Activated T-helper 1 cell treated with Interleukin-2 at 50 U/mL for 16 hours (primary cell): ENCODE data around the gene ATP10A.

Experiments
- DNase-seq: peaks from one replicate; pipeline ENCODE4 v3.0.0-alpha.2; 2020; ENCODE audit warnings: low read depth

Gene ATP10A

DNA sequence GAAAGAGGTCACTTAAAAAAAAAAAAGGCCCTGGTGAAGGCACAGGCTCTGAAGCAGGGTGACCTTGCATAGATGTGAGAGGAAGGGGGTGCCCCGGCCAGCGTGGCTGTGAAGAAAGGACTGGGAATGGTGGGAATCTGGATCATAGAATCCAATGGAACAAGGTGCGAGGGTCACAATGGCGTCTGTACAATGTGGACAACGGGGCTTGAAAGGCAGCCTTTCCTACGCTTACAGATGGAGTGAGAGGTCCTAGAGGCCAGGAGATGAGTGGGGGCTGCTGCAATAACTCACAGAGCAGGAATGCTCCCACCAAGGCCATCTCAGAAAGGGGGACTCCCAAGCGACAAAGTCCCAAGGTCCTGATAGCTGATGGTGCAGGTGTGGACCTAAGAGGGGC, 162.2 kb downstream of the ATP10A start:
- DNase-seq, result no peak

DNA sequence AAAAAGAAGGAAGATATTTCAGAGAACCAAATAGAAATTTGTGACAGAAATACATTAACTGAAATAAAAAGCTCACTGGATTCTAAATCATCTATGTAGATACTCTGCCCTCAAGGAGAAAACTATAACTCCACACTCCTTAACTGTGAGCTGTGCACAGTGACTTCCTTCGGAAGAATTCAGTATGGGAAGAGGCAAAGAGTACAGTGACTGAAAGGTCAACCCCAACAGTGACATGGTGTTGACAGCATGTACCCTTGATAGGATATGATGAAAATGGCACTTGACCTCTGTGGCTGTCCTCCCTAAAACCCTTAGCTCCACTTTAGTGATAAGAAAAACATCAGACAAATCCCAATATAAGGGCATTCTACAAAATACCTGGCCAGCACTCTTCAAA, 165.5 kb downstream of the ATP10A start:
- DNase-seq, result no peak

DNA sequence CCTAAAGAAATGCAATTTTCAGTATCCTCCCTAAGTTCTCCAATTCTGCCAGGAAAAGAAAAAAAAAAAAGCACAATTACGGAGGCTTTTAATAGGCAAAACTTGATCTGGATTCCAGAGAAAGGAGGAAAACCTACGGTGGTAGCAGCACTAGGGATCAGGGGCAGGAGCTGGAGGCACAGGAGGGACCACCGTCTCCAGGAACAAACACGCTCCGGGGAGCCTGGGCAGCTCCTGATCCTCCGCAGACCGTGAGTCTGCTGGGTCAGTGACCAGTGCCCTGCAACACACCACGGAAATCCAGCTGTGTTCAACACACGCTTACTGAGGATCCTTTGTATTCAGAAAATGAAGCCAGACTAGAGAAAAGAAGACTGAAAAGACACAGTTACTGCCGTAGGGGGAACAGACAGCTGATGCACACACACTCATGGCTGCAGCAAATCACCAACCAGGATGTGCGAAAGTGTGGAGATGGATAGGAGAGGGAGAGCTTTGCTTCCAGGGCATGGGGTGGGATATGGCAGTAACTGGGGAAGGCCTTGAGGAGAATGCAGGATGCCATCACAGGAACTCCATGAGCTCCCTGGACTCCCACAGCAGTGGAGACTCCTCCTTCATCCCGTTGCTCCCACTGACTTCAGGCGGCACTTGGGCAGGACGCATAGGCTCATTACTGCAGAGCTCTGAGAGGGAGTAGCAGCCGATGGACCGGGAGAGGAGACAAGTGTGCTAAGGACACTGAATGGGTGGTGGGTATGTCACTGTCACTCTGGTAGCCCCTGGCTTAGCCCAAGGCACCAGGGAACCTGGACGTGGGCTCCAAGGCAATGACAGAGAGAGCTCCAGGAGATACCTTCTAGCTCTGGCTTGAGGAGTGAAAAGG, 167.0 kb downstream of the ATP10A start:
- no peak for DNase-seq

- no peak for DNase-seq
Observed at GRCh38 chr15:25694823-25695312, 168.3 kb downstream of the ATP10A start.

GRCh38 chr15:25694239-25694584, 168.9 kb downstream of the ATP10A start:
- DNase-seq, result no peak

DNA sequence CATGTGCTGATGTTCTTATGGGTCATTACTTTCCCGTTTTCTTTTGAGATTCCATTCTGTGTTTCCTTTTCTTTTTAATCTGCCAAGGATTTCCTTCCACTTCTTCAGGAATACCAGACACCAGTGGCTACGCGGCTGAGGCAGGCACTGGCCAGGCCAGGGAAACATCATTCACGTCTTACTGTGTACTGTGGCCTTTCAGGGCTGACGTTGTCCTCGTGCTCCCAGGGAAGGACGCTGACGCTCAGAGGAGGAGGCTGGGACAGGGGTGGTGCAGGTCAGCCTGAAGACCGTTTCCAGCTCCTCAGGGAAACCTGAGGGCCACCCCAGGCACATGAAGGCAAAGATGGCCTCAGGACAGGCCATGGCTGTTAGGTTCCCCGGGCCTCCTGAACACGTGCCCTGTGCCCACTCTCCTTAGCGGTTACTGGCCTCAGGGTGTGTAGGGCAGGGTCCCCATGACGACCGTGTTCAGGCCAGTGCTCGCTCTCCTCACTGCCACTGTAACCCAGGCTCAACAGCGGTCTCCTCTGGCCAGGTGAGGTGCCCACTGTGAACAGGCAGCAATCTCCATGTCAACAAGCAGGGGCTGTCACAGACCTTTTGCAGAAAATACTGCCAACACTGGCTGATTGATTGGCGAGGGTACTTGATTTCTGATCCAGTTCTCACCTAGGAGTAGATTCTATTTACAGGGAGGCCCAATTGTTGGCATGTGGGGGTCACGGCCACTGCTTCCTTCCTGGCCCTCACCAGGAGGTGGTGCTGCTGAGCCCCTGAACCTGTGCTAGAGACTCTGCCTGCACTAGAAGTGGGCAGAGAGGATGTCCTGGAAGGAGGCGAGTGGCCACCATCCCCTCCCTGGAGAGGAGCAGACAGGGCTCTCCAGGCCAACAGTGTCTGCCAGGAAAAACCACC, 169.5 kb downstream of the ATP10A start:
- DNase-seq, result no peak

- no peak for DNase-seq
Observed at GRCh38 chr15:25691544-25692430, 171.3 kb downstream of the ATP10A start.

DNA sequence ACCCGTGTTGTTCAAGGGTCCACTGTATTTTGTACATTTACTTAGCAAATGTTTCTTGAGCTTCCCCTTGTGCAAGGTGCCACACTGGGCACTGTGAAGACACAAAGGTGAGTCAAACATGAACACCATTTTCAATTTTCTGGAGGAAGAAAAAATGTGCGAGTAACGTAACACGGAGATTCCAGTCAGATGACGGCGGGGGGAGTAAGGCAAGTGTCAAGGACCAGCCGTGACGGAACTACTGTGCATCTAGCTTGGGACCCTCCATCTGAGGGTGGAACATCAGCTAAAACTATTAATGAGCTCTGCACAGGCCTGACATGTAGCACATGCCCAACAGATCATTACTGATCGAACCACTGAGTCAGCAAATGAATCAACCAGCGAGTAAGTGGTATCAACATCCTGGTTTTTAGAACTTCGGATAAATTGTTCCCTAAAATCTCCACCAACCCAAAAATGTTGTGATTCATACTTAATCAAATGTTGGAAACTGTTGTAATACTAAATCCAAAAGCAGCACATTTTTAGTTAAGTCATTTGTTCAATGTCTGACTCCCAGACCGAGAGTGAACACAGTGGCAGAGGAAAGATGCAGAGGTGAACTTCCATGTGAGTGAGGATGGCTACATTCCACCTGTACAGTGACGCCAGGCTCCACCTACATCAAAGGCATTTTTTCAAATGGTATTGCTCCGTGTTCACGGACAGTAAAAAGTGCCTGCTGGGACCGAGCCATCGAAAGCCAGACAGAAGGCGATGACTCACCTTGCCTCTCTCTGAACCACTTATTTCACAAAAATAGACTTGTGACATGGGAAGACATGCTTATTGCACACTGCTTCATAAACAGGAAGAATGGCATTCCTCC, 172.2 kb downstream of the ATP10A start:
- no peak for DNase-seq

- DNase-seq, result no peak
Observed at GRCh38 chr15:25689592-25689991, 173.5 kb downstream of the ATP10A start.

DNA sequence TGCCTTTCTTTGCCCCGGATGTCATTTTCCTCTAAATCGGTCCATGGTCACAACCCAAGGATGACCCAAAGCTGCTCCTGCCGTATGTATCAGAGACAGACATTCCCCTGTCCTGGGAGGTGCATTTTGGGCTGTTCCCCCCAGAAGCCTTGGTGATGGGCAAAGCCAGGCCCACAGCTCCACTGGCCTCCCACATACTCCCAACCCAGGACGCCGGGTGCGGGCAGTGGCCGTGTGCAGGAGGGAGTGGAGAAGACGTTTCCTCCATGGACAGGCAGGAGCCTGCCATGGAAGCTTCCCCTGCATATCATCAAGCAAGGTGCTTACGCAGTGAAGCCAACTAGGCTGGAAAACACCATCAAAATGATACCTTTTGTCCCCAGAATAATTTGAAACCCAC, 175.0 kb downstream of the ATP10A start:
- no peak for DNase-seq

DNA sequence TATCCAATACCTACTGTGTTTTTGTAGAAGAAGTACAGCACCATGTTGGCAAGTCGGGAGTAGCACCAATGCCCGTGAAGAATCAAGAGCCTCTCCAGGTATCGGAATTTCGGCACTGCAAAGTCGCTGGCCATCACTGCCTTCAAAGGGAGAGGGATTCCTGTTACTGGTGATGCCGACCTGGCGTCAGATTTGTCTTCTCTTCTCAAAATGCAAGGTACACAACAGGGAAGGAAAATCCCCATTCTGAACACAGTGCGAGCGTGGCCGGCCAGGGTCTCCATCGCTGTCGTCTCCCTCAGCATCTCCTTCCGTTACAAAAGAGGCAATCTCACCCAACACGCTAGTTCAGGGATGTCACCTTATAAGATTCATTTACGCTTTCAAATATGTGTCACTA, 175.4 kb downstream of the ATP10A start:
- no peak for DNase-seq

GRCh38 chr15:25687276-25687675, 175.9 kb downstream of the ATP10A start:
- no peak for DNase-seq

GRCh38 chr15:25686780-25687179, 176.3 kb downstream of the ATP10A start:
- DNase-seq, result no peak

- DNase-seq, result no peak
Observed at GRCh38 chr15:25684521-25685431, 178.4 kb downstream of the ATP10A start.

- no peak for DNase-seq
Observed at GRCh38 chr15:25683911-25684310, 179.2 kb downstream of the ATP10A start.

DNA sequence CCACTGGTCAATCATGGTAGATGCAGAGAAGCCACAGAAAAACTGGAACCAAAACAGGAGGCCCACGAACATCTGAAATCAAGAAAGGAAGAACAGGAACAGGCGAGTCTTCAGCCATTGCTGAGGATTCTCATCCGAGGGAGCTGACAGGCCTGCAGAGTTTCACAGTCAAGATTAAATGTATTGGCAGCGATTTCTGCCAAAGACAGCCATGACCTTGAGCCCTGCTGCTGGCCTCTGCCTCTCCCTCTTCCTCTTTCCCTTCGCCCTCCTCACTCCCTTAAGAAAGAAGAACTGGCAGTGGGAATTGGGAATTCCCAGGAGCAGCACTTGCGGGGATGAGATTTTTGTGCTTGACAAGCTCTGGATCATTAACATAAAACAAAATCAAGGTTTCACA, 179.7 kb downstream of the ATP10A start:
- no peak for DNase-seq

GRCh38 chr15:25682340-25682739, 180.8 kb downstream of the ATP10A start:
- DNase-seq, result no peak

DNA sequence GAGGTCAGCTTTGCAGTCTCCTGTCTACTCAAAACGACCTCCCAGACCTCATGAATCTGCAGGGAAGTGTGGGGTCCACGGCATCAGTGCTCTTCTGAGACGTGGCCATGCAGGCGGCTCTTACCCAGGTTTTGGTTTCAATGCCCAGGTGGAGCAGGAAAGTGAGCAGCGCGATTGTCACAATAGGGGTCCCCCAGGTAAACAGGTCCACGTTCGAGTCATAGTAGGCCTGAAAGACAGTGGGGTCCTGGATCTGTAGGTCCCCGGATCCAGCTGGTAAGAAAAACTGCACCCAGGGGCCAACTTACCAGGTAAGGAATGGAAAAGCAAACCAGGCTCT, 182.5 kb downstream of the ATP10A start:
- DNase-seq, result no peak

GRCh38 chr15:25679964-25680685, 183.0 kb downstream of the ATP10A start:
- no peak for DNase-seq
